Gastrocnemius medialis (tissue), 4 donors: Measurements from ENCODE around the gene TVP23C.

Experiments
- POLR2A ChIP-seq, 2 donors: fragments of 450-650 bp; IDR thresholded peaks; one replicate each; pipeline ENCODE4 v1.6.1; 2017; ENCODE audit warnings: antibody characterized with exemption in 2 of 2, mild to moderate bottlenecking in 2 of 2, moderate library complexity in 2 of 2
- TF ChIP-seq, protein P1 (sequence below), 5 experiments: fragments of 450-650 bp in 3 of 5; fragments of 200-600 bp in 2 of 5; sonication (generic) in 2 of 5; IDR thresholded peaks in 4 of 5; conservative IDR thresholded peaks in 1 of 5; 1 replicate in 4 of 5; 2 replicates in 1 of 5; pipeline ENCODE4 v1.5.1; 2016 to 2019; ENCODE audit warnings: antibody characterized with exemption in 5 of 5, mild to moderate bottlenecking in 3 of 5, moderate library complexity in 3 of 5

GRCh38 chr17:15503731-15504130 lies 59.6 kb downstream of the TVP23C start:
- TF ChIP-seq, protein P1, sequence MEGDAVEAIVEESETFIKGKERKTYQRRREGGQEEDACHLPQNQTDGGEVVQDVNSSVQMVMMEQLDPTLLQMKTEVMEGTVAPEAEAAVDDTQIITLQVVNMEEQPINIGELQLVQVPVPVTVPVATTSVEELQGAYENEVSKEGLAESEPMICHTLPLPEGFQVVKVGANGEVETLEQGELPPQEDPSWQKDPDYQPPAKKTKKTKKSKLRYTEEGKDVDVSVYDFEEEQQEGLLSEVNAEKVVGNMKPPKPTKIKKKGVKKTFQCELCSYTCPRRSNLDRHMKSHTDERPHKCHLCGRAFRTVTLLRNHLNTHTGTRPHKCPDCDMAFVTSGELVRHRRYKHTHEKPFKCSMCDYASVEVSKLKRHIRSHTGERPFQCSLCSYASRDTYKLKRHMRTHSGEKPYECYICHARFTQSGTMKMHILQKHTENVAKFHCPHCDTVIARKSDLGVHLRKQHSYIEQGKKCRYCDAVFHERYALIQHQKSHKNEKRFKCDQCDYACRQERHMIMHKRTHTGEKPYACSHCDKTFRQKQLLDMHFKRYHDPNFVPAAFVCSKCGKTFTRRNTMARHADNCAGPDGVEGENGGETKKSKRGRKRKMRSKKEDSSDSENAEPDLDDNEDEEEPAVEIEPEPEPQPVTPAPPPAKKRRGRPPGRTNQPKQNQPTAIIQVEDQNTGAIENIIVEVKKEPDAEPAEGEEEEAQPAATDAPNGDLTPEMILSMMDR (IDR thresholded peaks at IDR 0.05 in 4 of 5, conservative IDR thresholded peaks at IDR 0.05 in 1 of 5) = no peak
- TF ChIP-seq POLR2A (IDR thresholded peaks at IDR 0.05) = no peak
